Stimulated activated CD4-positive, alpha-beta T cell treated with anti-CD3 and anti-CD28 coated beads, Interleukin-4, amount 100 ng/mL, for 24 hours (primary cell): ENCODE measurements around the gene ASCC1.
"Not testable (repeated sequence)": the region's sequence is repeated elsewhere in the genome, so short reads cannot be mapped to it uniquely, and the experiment has no call there.

Experiments used
- DNase-seq: peaks from one replicate; pipeline ENCODE4 v3.0.0-alpha.2; 2020

The ASCC1 gene, protein sequence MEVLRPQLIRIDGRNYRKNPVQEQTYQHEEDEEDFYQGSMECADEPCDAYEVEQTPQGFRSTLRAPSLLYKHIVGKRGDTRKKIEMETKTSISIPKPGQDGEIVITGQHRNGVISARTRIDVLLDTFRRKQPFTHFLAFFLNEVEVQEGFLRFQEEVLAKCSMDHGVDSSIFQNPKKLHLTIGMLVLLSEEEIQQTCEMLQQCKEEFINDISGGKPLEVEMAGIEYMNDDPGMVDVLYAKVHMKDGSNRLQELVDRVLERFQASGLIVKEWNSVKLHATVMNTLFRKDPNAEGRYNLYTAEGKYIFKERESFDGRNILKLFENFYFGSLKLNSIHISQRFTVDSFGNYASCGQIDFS

DNA sequence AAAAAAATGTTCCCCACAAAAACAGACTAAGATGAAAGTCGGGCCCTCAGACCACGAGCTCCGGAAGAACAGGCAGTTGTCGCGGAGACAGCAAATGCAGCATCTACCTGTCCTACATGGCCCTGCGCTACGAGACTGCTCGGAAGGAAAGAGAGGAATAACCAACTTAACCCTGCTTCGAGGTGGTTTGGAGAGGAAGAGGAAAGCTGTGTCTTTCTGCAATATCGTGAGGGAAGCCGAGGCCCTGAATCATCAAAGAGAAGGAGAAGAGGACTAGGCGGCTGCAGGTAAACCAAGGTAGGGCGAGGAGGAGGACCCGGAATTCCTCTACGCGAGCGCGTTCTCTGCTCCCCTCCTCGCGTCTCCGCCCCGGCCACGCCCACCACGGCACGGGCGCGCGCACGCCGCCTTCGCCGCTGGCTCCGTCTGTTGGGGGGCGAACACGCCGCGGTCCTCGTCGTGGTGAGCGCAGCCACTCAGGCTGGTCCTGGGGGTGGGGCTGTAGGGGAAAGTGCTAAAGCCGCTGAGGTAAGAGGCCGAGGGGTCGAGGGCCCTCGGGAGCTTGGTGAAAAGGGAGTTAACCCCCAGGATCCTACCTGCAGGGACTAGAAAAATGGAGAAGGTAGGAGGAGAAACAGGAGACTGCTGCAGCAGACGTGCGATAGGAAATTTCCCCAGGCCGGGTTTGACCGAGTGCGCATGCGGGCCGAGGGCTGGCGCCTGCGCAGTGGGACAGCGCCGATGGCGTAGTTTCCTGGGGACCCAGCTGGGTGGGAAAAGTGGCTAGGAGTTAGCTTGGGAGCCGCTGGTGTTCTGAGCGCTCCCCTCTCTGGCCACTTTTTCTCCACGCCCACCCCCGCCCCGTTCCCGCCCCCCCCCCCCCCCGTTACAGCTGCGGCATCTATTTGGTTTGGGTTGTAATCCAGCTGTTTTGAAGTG, at the start of gene ASCC1, which contains the start of gene ANAPC16:
ASCC1 (minus strand) TSS at position 666 of the 939 bp plus-strand sequence. CDS start 2,978 bp downstream, outside the sequence.
ANAPC16 (plus strand) TSS at position 402 of the 939 bp plus-strand sequence. CDS start 7,903 bp downstream, outside the sequence.
- peak; percentile 93 for DNase-seq

GRCh38 chr10:72265508-72265907, 49.4 kb upstream of the ASCC1 start:
- no peak for DNase-seq

DNA sequence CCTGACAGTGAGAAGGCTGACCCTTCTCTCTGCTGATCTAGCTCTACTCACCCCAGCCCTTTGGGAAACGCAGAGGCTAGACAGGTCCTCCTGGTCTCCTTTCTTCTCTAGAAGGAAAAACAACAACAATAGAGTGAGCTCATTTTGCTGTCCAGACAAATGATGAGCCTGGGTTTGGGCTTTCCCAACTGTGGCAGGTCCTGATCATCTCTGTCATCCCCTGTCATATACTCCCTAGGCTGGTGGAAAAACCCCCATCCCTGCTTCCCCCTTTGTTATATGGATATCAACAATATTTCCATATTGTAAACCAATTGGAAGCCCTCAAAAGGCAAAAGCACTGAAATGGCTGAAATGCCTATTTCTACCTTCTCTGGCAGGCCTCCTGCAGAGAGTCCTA, 48.5 kb upstream of the ASCC1 start:
- DNase-seq: no peak

DNA sequence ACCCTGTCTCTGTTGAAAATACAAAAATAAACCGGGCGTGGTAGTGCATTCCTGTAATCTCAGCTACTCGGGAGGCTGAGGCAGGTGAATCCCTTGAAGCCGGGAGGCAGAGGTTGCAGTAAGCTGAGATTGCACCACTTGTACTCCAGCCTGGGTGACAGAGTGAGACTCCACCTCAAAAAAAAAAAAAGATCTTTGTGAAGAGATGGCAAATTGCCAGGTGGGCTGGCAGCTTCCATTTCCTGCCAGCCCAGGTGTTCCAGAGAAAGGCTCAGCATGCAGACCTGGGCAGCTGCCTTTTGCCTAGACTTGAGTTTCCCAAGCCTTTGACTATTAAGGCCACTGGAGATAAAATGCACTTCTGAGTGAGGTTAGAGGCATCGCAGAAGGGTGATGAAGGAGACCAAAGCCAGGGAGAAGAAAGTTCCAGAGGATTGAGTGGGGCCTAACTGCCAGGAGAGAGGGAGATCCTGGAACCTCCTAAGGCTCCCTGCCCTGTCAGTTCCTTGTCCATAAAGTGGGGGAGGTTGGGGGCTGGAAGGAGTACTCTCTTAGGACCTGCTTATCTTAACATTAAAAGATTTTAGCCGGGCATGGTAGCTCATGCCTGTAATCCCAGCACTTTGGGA, 47.7 kb upstream of the ASCC1 start:
- DNase-seq: no peak

DNA sequence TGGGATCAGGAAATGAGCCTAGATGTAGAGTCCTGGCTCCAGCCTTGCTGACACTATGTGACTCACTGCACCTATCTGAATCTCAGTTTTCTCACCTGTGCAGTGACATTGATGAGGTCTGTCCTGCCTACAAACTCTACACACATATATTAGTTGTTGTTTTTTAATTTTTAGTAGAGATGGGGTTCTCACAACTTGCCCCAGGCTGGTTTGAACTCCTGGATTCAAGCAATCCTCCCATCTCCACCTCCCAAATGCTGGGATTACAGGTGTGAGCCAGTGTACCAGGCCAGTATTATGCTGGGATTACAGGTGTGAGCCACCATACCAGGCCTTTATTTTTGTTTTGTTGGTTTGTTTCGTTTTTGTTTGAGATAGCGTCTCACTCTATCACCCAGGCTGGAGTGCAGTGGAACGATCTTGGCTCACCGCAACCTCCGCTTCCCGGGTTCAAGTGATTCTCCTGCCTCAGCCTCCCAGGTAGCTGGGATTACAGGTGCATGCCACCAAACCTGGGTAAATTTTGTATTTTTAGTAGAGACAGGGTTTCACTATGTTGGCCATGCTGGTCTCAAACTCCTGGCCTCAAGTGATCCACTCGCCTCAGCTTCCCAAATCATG, 45.8 kb upstream of the ASCC1 start:
- DNase-seq: peak; percentile 27

DNA sequence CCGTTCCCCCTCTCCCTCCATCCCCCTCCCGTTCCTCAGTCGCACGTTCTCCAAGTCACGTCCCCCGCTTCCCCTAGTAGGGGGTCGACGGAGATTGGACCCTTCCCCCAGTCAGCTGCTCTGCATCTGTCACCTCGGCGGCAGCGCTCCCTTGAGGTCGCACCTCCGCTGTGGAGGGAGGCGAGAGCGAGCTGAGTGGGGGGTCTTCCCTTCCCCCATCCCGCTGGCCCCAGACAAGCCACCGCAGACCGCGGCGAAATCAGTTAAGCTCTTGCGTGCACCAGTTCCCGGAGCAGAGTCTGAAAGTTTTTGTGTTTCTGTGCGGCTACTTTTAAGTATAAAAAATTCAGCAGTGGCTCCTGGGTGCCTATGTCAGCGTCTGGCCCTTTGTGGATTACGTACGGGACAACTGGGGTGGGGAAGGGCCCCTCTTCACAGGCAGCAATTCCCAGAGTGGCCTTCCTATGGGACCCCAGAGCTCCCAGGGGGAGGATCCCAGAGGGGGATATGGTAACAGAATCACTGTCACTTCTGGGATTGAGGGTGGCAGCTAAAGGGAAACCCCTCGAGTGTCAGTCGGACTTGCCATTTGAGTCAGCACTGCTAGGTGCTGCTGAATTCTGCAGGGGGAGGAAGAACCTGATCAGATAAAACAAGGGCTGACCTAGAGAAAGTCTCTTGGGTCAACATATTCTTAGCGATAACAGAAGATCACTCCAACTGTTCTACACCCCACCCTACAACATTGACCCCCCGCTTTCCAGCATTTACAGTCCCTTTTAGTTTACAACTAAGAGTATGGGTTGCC, 45.1 kb upstream of the ASCC1 start:
- peak; percentile 70 for DNase-seq

GRCh38 chr10:72260239-72260975, 44.3 kb upstream of the ASCC1 start:
- DNase-seq: peak; percentile 81

DNA sequence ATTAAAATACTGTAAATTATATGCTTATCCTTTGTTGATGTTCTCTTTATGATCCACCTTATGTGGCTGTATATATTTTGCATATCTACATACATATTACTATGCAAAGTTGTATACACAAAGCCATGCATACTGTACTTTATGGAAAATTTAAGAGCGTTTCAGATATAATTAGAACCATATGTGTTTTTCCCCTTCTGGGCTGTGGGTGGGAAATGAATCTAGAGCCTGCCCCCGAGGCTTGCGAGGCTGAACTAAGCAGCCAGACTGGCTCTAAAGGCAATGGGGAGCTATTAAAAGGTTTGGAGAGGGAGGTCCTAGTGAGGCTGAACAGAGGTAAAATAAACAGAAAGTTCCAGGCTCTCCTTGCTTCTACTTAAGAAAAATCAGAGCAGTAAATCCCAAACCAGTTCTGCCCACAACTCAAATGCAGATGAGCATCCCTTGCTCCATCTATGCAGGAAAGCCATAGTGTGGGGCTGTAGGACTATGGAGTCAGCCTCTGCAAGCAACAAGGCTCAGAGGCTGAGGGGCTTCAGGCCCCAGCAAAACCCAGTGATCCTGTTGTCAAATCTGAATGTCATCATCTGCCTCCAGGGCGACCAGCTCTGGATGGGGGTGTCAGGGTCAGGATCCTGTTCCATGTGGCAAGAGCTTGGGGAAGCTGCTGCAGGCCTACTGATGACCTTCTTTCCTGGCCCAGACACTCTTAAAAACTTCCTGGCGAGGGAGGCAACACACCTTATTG, 43.6 kb upstream of the ASCC1 start:
- peak; percentile 28 for DNase-seq

GRCh38 chr10:72258617-72259016, 42.5 kb upstream of the ASCC1 start:
- no peak for DNase-seq

GRCh38 chr10:72257051-72257892, 41.2 kb upstream of the ASCC1 start:
- DNase-seq: no peak

DNA sequence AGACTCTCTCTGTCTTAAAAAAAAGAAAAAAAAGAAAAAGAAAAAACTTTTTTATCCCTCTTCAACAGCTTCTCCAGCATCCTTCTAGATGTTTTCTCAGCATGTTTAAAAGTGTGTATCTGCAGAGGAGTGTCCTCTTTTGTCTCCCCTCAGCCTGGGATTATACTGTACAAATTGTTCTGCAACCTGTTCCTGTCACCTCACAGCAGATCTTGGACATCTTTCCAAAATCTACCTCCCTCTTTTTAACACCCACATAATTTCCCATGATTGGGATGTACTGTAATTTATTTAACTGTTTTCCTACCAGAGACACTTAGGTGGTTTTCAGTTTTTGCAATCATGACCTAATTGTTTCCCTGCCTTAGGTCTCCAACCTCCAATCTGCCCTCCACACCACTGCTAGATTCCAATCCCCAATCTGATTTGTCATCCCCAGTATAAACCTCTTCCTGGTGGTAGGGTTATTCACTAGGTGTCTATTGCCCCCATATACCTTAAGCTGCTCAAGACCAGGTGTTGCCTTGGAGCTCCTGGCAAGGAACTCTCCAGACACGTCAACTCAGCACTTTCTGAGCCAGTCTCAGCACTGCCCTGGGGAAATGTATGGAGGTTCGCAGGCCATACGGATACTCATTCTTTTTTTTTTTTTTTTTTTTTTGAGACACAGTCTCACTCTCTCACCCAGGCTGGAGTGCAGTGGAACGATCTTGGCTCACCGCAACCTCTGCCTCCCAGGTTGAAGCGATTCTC, 40.1 kb upstream of the ASCC1 start:
- DNase-seq: no peak

DNA sequence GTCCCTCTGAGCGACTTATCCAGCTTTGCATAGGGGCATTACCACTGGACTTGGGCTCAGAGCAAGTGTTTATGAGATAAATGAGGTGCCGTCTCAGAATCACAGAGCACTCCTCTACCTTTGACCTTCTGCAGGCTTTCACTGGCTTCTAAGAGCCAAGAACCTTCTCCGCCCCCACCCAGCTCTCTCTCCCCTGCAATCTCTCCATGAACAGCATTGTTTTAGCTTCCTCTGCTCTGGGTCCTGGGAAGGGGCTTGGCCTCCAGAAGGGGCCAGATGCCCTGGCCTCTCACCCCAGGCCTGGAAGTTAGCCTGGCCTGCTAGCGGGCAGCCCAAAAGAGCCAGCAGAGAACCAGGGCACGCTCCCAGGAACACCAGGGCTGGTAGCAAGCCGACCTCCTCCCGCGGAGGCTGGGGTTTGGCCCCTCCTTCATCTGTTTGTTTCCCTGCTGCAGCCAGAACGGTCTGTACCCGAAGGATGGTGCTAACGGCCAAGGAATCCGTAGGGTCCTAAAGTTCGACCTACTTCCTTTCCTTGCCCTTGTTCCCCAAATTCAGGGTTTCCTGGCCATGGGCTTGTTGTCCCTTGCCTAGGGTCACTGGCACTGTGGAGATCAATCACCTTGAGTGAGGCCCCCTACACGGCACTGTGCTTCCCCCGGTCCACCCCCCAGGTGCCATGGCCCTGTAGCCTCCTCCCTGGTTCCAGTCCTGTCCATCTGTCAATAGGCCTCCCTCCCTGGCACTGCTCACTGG, 38.9 kb upstream of the ASCC1 start:
- DNase-seq: no peak

DNA sequence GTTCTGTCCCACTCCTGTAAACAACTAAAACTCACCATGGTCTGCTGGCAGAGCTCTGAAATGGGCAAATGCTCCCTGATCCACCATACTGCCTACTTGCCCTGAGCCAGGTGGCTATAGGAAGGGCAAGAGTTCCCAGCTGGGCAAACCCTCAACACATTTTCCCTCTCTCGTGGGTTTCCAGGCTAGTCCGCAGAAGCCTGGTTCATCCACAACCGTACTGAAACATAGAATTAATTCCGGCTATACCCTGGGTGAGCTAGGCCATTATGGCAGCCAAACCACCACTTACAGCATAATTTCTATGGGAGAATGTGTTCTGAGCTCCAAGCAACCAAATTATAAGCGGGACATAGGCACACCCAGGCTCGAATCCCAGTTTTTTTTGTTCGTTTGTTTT, 37.5 kb upstream of the ASCC1 start:
- no peak for DNase-seq

- DNase-seq: no peak
Observed at GRCh38 chr10:72252972-72253371, 36.9 kb upstream of the ASCC1 start.

DNA sequence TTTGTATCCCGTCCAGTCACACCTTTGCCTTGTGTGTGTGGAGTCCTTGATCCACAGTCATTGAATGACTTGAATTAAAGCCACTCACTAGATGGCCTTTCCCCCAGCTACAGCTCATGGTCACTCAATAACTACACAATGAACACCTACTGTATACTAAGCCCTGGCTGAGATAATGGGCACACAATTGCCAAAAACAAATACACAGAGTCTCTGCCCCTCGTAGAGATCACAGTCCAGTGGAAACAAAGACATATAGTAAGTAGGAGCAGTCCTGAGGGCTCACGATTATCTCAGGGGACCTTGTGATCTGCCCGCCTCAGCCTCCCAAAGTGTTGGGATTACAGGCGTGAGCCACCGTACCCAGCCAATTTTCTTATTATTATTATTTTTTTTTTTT, 35.6 kb upstream of the ASCC1 start:
- no peak for DNase-seq

DNA sequence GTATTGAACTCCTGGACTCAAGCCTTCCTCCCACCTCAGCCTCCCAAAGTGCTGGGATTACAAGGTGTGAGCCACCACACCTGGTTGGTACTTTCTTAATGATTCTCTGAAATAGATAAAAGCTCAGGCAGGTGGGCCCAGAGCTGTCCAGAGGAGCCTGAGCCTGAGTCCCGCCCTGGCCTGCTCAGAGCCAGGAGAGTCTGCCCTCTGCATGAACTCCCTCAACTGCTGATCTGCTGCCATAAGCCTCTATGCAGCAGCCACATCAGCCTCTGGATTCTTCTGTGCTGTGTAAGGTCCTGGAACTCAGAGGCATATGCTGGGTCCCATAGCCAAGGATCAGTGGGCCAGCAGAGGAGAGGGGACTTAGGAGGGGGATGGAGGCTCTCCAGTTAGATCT, 34.6 kb upstream of the ASCC1 start:
- no peak for DNase-seq

- not testable (repeated sequence) for DNase-seq
Observed at GRCh38 chr10:72249176-72249862, 33.2 kb upstream of the ASCC1 start.
